GM23338 (cell line): ENCODE data around the gene RAB36. TPM values are rescaled to one million over a fixed set of nuclear protein-coding genes. Genes with fewer than 3 reads are reported as not detected.

Source experiments
- ATAC-seq: fragments of 200-7000 bp; cut with Tn5 transposase; 3 replicates; pipeline ENCODE4 v1.9.1; 2020
- DNase-seq: peaks from one replicate; pipeline ENCODE4 v3.0.0-alpha.2; 2015; ENCODE audit warnings: low spot score
- H2AFZ ChIP-seq: fragments of 200-600 bp; sonication (generic); 2 replicates; pipeline ENCODE4 v1.8.0; 2016; ENCODE audit warnings: antibody characterized with exemption, mild to moderate bottlenecking, moderate library complexity
- H3F3A ChIP-seq: fragments of 200-600 bp; sonication (generic); replicated peaks from 2 replicates; pipeline ENCODE4 v1.8.0; 2017; ENCODE audit warnings: antibody characterized with exemption, mixed run types, low read depth
- H3K27ac ChIP-seq: fragments of 200-600 bp; sonication (generic); 2 replicates; pipeline ENCODE4 v1.6.1; 2016; ENCODE audit warnings: low read depth
- H3K27me3 ChIP-seq: fragments of 200-600 bp; sonication (generic); 2 replicates; pipeline ENCODE4 v1.8.0; 2016; ENCODE audit warnings: mild to moderate bottlenecking, mixed run types, moderate library complexity; ENCODE audit not compliant: insufficient read depth
- H3K36me3 ChIP-seq: fragments of 200-600 bp; sonication (generic); 2 replicates; pipeline ENCODE4 v1.8.0; 2016; ENCODE audit warnings: mild to moderate bottlenecking; ENCODE audit not compliant: insufficient read depth
- H3K4me1 ChIP-seq: fragments of 200-600 bp; sonication (generic); 2 replicates; pipeline ENCODE4 v1.8.0; 2016; ENCODE audit warnings: mild to moderate bottlenecking, moderate library complexity; ENCODE audit not compliant: insufficient read depth
- H3K4me2 ChIP-seq: fragments of 200-600 bp; sonication (generic); 2 replicates; pipeline ENCODE4 v1.7.1; 2017; ENCODE audit warnings: mixed run types
- H3K4me3 ChIP-seq: fragments of 200-600 bp; sonication (generic); 2 replicates; pipeline ENCODE4 v1.6.1; 2016; ENCODE audit warnings: mixed run types
- H3K79me2 ChIP-seq: fragments of 200-600 bp; sonication (generic); replicated peaks from 2 replicates; pipeline ENCODE4 v1.8.0; 2017; ENCODE audit warnings: mild to moderate bottlenecking; ENCODE audit not compliant: insufficient read depth
- H3K9me2 ChIP-seq: fragments of 200-600 bp; sonication (generic); 2 replicates; pipeline ENCODE4 v1.8.0; 2017; ENCODE audit not compliant: insufficient read depth
- H4K20me1 ChIP-seq: fragments of 200-600 bp; sonication (generic); replicated peaks from 2 replicates; pipeline ENCODE4 v1.8.0; 2017; ENCODE audit warnings: mild to moderate bottlenecking; ENCODE audit not compliant: insufficient read depth
- H3K27ac Mint-ChIP-seq: 2 replicates; pipeline ENCODE4 v1.8.0; 2020; ENCODE audit warnings: inconsistent platforms, mild to moderate bottlenecking, moderate library complexity, mixed read lengths
- H3K27me3 Mint-ChIP-seq: 3 replicates; pipeline ENCODE4 v1.8.0; 2022; ENCODE audit warnings: low read depth, mild to moderate bottlenecking, moderate library complexity, mixed read lengths, inconsistent platforms; ENCODE audit not compliant: insufficient read depth, poor library complexity
- H3K36me3 Mint-ChIP-seq: 3 replicates; pipeline ENCODE4 v1.8.0; 2021; ENCODE audit warnings: low read depth, mild to moderate bottlenecking, inconsistent platforms, moderate library complexity, mixed read lengths
- H3K4me1 Mint-ChIP-seq: 3 replicates; pipeline ENCODE4 v1.8.0; 2020; ENCODE audit warnings: mild to moderate bottlenecking, inconsistent platforms, mixed read lengths
- H3K4me3 Mint-ChIP-seq: 3 replicates; pipeline ENCODE4 v1.8.0; 2021; ENCODE audit warnings: moderate library complexity, mild to moderate bottlenecking, inconsistent platforms, mixed read lengths
- H3K9me3 Mint-ChIP-seq: 3 replicates; pipeline ENCODE4 v1.8.0; 2020; ENCODE audit warnings: moderate library complexity, mild to moderate bottlenecking, inconsistent platforms, mixed read lengths
- JUNB ChIP-seq: IDR thresholded peaks from one replicate; pipeline ENCODE4 v1.6.1; 2016; ENCODE audit warnings: antibody characterized with exemption; ENCODE audit not compliant: unreplicated experiment
- ZNF114 ChIP-seq: fragments of 250-450 bp; sonication (Bioruptor Pico); IDR thresholded peaks from 2 replicates; pipeline ENCODE4 v1.5.0; 2020; ENCODE audit warnings: mild to moderate bottlenecking, moderate library complexity
- ZNF331 ChIP-seq: fragments of 250-450 bp; sonication (Bioruptor Pico); IDR thresholded peaks from 2 replicates; pipeline ENCODE4 v1.5.0; 2020; ENCODE audit warnings: low read depth, mild to moderate bottlenecking, moderate library complexity
- polyA plus RNA-seq: library from polyadenylated mRNA; unstranded; fragments of >200 nt; fragmentation: Nextera tagmentation; extraction: Ambion mirVana; gene quantifications from 2 replicates; pipeline ENCODE4 v1.2.1, GENCODE V29; 2016
- total RNA-seq: library from RNA; depleted of rRNA; stranded (reverse); fragments of >200 nt; shearing (Covaris generic); gene quantifications from 2 replicates; pipeline ENCODE4 v1.2.3, GENCODE V29; 2014
- TF ChIP-seq, protein P1 (sequence below): IDR thresholded peaks from one replicate; pipeline ENCODE4 v1.6.1; 2018; ENCODE audit warnings: antibody characterized with exemption; ENCODE audit not compliant: unreplicated experiment
- TF ChIP-seq, protein P2 (sequence below): IDR thresholded peaks from 2 replicates; pipeline ENCODE4 v1.6.1; 2016; ENCODE audit warnings: antibody characterized with exemption
- TF ChIP-seq, protein P3 (sequence below), 2 experiments: fragments of 200-600 bp in 1 of 2; sonication (generic) in 1 of 2; conservative IDR thresholded peaks; 2 replicates each; pipeline versions ENCODE4 v1.5.1 to v1.6.1; 2016 to 2017; ENCODE audit warnings: antibody characterized with exemption in 2 of 2, low read depth in 2 of 2, mild to moderate bottlenecking in 2 of 2, moderate library complexity in 1 of 2

RAB36 gene
- total and polyA plus RNA-seq, 2 experiments from 2014 or later, result 0.58 to 1.2 TPM

- TF ChIP-seq JUNB (no peak), ZNF114 (no peak), ZNF331 (CRISPR knock-in tag) (no peak)
- TF ChIP-seq, protein P1, sequence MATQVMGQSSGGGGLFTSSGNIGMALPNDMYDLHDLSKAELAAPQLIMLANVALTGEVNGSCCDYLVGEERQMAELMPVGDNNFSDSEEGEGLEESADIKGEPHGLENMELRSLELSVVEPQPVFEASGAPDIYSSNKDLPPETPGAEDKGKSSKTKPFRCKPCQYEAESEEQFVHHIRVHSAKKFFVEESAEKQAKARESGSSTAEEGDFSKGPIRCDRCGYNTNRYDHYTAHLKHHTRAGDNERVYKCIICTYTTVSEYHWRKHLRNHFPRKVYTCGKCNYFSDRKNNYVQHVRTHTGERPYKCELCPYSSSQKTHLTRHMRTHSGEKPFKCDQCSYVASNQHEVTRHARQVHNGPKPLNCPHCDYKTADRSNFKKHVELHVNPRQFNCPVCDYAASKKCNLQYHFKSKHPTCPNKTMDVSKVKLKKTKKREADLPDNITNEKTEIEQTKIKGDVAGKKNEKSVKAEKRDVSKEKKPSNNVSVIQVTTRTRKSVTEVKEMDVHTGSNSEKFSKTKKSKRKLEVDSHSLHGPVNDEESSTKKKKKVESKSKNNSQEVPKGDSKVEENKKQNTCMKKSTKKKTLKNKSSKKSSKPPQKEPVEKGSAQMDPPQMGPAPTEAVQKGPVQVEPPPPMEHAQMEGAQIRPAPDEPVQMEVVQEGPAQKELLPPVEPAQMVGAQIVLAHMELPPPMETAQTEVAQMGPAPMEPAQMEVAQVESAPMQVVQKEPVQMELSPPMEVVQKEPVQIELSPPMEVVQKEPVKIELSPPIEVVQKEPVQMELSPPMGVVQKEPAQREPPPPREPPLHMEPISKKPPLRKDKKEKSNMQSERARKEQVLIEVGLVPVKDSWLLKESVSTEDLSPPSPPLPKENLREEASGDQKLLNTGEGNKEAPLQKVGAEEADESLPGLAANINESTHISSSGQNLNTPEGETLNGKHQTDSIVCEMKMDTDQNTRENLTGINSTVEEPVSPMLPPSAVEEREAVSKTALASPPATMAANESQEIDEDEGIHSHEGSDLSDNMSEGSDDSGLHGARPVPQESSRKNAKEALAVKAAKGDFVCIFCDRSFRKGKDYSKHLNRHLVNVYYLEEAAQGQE, result no peak
- TF ChIP-seq, protein P2, sequence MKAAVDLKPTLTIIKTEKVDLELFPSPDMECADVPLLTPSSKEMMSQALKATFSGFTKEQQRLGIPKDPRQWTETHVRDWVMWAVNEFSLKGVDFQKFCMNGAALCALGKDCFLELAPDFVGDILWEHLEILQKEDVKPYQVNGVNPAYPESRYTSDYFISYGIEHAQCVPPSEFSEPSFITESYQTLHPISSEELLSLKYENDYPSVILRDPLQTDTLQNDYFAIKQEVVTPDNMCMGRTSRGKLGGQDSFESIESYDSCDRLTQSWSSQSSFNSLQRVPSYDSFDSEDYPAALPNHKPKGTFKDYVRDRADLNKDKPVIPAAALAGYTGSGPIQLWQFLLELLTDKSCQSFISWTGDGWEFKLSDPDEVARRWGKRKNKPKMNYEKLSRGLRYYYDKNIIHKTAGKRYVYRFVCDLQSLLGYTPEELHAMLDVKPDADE, result no peak
These were observed 7.2 kb downstream of the RAB36 start (continued) for GRCh38 chr22:23152238-23153114.

- ATAC-seq, result peak; percentile 10; the same call in 2 of the 3 replicates
- H3K27ac ChIP-seq, result no peak overlapping the region
- H3K27ac Mint-ChIP-seq, result no peak overlapping the region
- TF ChIP-seq, protein P2, result no peak
- TF ChIP-seq ZNF331 (CRISPR knock-in tag) (no peak), JUNB (no peak)
- TF ChIP-seq, protein P1, result no peak
- TF ChIP-seq, protein P3, sequence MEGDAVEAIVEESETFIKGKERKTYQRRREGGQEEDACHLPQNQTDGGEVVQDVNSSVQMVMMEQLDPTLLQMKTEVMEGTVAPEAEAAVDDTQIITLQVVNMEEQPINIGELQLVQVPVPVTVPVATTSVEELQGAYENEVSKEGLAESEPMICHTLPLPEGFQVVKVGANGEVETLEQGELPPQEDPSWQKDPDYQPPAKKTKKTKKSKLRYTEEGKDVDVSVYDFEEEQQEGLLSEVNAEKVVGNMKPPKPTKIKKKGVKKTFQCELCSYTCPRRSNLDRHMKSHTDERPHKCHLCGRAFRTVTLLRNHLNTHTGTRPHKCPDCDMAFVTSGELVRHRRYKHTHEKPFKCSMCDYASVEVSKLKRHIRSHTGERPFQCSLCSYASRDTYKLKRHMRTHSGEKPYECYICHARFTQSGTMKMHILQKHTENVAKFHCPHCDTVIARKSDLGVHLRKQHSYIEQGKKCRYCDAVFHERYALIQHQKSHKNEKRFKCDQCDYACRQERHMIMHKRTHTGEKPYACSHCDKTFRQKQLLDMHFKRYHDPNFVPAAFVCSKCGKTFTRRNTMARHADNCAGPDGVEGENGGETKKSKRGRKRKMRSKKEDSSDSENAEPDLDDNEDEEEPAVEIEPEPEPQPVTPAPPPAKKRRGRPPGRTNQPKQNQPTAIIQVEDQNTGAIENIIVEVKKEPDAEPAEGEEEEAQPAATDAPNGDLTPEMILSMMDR (conservative IDR thresholded peaks at IDR 0.05; ENCODE audit: low read depth in 2 of 2), result no peak
These were observed 8.7 kb downstream of the RAB36 start for GRCh38 chr22:23153994-23154393.

More at GRCh38 chr22:23153994-23154393, 8.7 kb downstream of the RAB36 start:
- H3K9me2 ChIP-seq, result no peaks in the 10 kb centered on the region
- H3K36me3 ChIP-seq, result no peaks in the 10 kb centered on the region
- DNase-seq, result peak; percentile 42
- no peak overlapping the region for H2AFZ ChIP-seq
- H3K27me3 ChIP-seq, result no peaks in the 10 kb centered on the region
- H3F3A ChIP-seq, result no peaks in the 10 kb centered on the region
- H3K27me3 Mint-ChIP-seq, result peaks cover 26% of the 10 kb centered on the region
- peaks cover 45% of the 10 kb centered on the region for H3K4me1 Mint-ChIP-seq
- no peaks in the 10 kb centered on the region for H3K79me2 ChIP-seq
- H4K20me1 ChIP-seq, result no peaks in the 10 kb centered on the region
- no peaks in the 10 kb centered on the region for H3K36me3 Mint-ChIP-seq
- H3K4me2 ChIP-seq, result no peak overlapping the region
- no peaks in the 10 kb centered on the region; the same call in 2 of the 3 replicates for H3K9me3 Mint-ChIP-seq
- no peak overlapping the region for H3K4me3 ChIP-seq
- no peak overlapping the region for H3K4me3 Mint-ChIP-seq
- H3K4me1 ChIP-seq, result peaks cover 9% of the 10 kb centered on the region
